Mesenchymal stem cell (in vitro differentiated cells and primary cell): ENCODE measurements around the gene MAP3K20.

Experiments
- DNase-seq: peaks from one replicate; pipeline ENCODE4 v3.0.0-alpha.2; 2013
- H2AFZ ChIP-seq: one replicate; pipeline ENCODE4 v1.6.1; 2013; ENCODE audit warnings: low read depth, mild to moderate bottlenecking, control low read depth, inconsistent platforms, low read length, moderate library complexity
- H2AK5ac ChIP-seq: 2 replicates; pipeline ENCODE4 v1.6.1; 2013; ENCODE audit warnings: low read length, moderate library complexity, mild to moderate bottlenecking, inconsistent platforms; ENCODE audit not compliant: severe bottlenecking
- H2BK120ac ChIP-seq: one replicate; pipeline ENCODE4 v1.6.1; 2013; ENCODE audit warnings: low read depth, mild to moderate bottlenecking, inconsistent platforms, low read length, moderate library complexity
- H2BK12ac ChIP-seq, 2 experiments: one replicate each; pipeline ENCODE4 v1.6.1; 2013; ENCODE audit warnings: inconsistent platforms in 2 of 2, low read length in 2 of 2, mild to moderate bottlenecking in 2 of 2, moderate library complexity in 2 of 2, control low read depth in 1 of 2
- H2BK15ac ChIP-seq: one replicate; pipeline ENCODE4 v1.6.1; 2013; ENCODE audit warnings: mild to moderate bottlenecking, low read depth, inconsistent platforms; ENCODE audit not compliant: poor library complexity, severe bottlenecking
- H2BK5ac ChIP-seq: 2 replicates; pipeline ENCODE4 v1.6.1; 2013; ENCODE audit warnings: low read depth, mild to moderate bottlenecking, low read length, control low read depth, inconsistent platforms; ENCODE audit not compliant: poor library complexity, severe bottlenecking
- H3K14ac ChIP-seq, 2 experiments: one replicate each; pipeline ENCODE4 v1.6.1; 2013; ENCODE audit warnings: inconsistent platforms in 2 of 2, low read length in 2 of 2, control low read depth in 1 of 2, mild to moderate bottlenecking in 1 of 2, moderate library complexity in 1 of 2
- H3K18ac ChIP-seq, 2 experiments: one replicate each; pipeline ENCODE4 v1.6.1; 2013; ENCODE audit warnings: inconsistent platforms in 2 of 2, low read length in 2 of 2, control low read depth in 1 of 2, low read depth in 1 of 2, mild to moderate bottlenecking in 1 of 2
- H3K23ac ChIP-seq, 2 experiments: one replicate each; pipeline ENCODE4 v1.6.1; 2013; ENCODE audit warnings: inconsistent platforms in 2 of 2, low read length in 2 of 2, mild to moderate bottlenecking in 2 of 2, moderate library complexity in 2 of 2, control low read depth in 1 of 2
- H3K27ac ChIP-seq: 2 replicates; pipeline ENCODE4 v1.5.1; 2013; ENCODE audit warnings: mild to moderate bottlenecking, moderate library complexity, low read length, control low read depth, inconsistent platforms; ENCODE audit not compliant: poor library complexity, severe bottlenecking
- H3K27me3 ChIP-seq, 2 experiments: 2 replicates each; pipeline versions ENCODE4 v1.6.1 to v1.7.0; 2013; ENCODE audit warnings: low read length in 2 of 2, mild to moderate bottlenecking in 2 of 2, moderate library complexity in 2 of 2, control low read depth in 1 of 2, inconsistent platforms in 1 of 2; ENCODE audit not compliant: control insufficient read depth in 1 of 2, insufficient read depth in 1 of 2
- H3K36me3 ChIP-seq, 2 experiments: 2 replicates each; pipeline versions ENCODE4 v1.6.1 to v1.7.0; 2013; ENCODE audit warnings: low read length in 2 of 2, control low read depth in 1 of 2, inconsistent platforms in 1 of 2, low read depth in 1 of 2, mild to moderate bottlenecking in 1 of 2; ENCODE audit not compliant: insufficient read depth in 2 of 2, control insufficient read depth in 1 of 2
- H3K4ac ChIP-seq, 2 experiments: one replicate each; pipeline ENCODE4 v1.6.1; 2013; ENCODE audit warnings: inconsistent platforms in 2 of 2, low read length in 2 of 2, mild to moderate bottlenecking in 2 of 2, moderate library complexity in 2 of 2, control low read depth in 1 of 2, low read depth in 1 of 2
- H3K4me1 ChIP-seq: 2 replicates; pipeline ENCODE4 v1.6.1; 2013; ENCODE audit warnings: low read depth, low read length, control low read depth; ENCODE audit not compliant: control insufficient read depth, insufficient read depth
- H3K4me2 ChIP-seq: 2 replicates; pipeline ENCODE4 v1.6.1; 2013; ENCODE audit warnings: low read length, mild to moderate bottlenecking, inconsistent platforms; ENCODE audit not compliant: poor library complexity, severe bottlenecking
- H3K4me3 ChIP-seq, 2 experiments: 2 replicates each; pipeline versions ENCODE4 v1.5.1 to v1.7.0; 2013; ENCODE audit warnings: low read length in 2 of 2, mild to moderate bottlenecking in 2 of 2, control low read depth in 1 of 2, low read depth in 1 of 2; ENCODE audit not compliant: insufficient read depth in 1 of 2
- H3K79me1 ChIP-seq: replicated peaks from 2 replicates; pipeline ENCODE4 v1.6.1; 2013; ENCODE audit warnings: mild to moderate bottlenecking, control low read depth, low read length, inconsistent platforms; ENCODE audit not compliant: poor library complexity, severe bottlenecking
- H3K9ac ChIP-seq: 2 replicates; pipeline ENCODE4 v1.7.0; 2013; ENCODE audit warnings: mild to moderate bottlenecking, low read length, moderate library complexity
- H3K9me3 ChIP-seq: 2 replicates; pipeline ENCODE4 v1.7.0; 2013; ENCODE audit warnings: mild to moderate bottlenecking, low read length; ENCODE audit not compliant: control insufficient read depth
- H4K8ac ChIP-seq: one replicate; pipeline ENCODE4 v1.6.1; 2013; ENCODE audit warnings: inconsistent platforms, mild to moderate bottlenecking, low read length, moderate library complexity
- H4K91ac ChIP-seq: one replicate; pipeline ENCODE4 v1.6.1; 2013; ENCODE audit warnings: mild to moderate bottlenecking, low read length, inconsistent platforms
- WGBS: methylation state at CpG from one replicate; pipeline ENCODE4 v1.1.7; 2013; ENCODE audit warnings: mixed read lengths; 5-methylcytosine and 5-hydroxymethylcytosine counted together

MAP3K20 gene

DNA sequence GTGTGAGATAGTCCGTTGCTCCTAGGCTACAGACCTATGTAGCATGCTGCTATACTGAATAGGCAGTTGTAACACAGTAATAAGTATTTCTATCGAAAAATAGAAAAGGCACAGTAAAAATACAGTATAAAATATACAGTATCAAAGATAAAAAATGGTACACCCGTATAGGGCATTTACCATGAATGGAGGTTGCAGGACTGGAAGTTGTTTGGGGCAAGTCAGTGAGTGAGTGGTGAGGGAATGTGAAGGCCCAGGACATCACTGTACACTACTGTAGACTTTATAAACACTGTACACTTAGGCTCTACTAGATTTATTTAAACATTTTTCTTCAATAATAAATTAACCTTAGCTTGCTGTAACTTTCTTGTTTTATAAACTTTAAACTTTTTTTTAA is 3.5 kb downstream of the MAP3K20 start:
- Histone ChIP-seq H3K27ac (peak overlapping the region; percentile 16), H3K36me3 (peaks cover 4% of the 10 kb centered on the region in 2 experiments), H2AFZ (no peak overlapping the region), H3K79me1 (peaks cover 13% of the 10 kb centered on the region), H2BK12ac (peak overlapping the region in 1 of 2 experiments; percentile 45), H2BK120ac (no peak overlapping the region), H3K4me1 (no peaks in the 10 kb centered on the region), H3K23ac (no peak overlapping the region), H3K4me2 (no peak overlapping the region), H2BK5ac (no peak overlapping the region), H3K9me3 (no peaks in the 10 kb centered on the region), H3K18ac (peak overlapping the region in 1 of 2 experiments; percentile 79), H3K27me3 (no peaks in the 10 kb centered on the region), H4K8ac (no peak overlapping the region), H3K4me3 (no peak overlapping the region), H2AK5ac (no peak overlapping the region), H3K4ac (no peak overlapping the region), H3K14ac (no peak overlapping the region), H4K91ac (no peak overlapping the region), H3K9ac (peak overlapping the region; percentile 98), H2BK15ac (no peak overlapping the region)
- no CpG with 5 or more reads among the region's 3 CpGs for WGBS
- DNase-seq, result peak; percentile 37

- 53% methylated on average over 4 of the region's 6 CpGs for WGBS
- Histone ChIP-seq H2BK12ac (no peak overlapping the region), H3K9me3 (no peaks in the 10 kb centered on the region), H3K4me3 (no peak overlapping the region), H3K4me1 (no peaks in the 10 kb centered on the region), H2BK15ac (no peak overlapping the region), H4K8ac (peak overlapping the region; percentile 47), H3K18ac (peak overlapping the region; percentile 3 to 75), H3K14ac (no peak overlapping the region), H3K27me3 (no peaks in the 10 kb centered on the region), H3K9ac (no peak overlapping the region), H3K36me3 (peaks cover 4% of the 10 kb centered on the region in 2 experiments), H3K79me1 (peaks cover 11% of the 10 kb centered on the region), H2AFZ (no peak overlapping the region), H2AK5ac (no peak overlapping the region), H4K91ac (no peak overlapping the region), H3K23ac (no peak overlapping the region), H2BK120ac (no peak overlapping the region), H3K4me2 (peak overlapping the region; percentile 1), H2BK5ac (no peak overlapping the region), H3K4ac (no peak overlapping the region), H3K27ac (peak overlapping the region; percentile 83)
- peak; percentile 91 for DNase-seq
These were observed 4.6 kb downstream of the MAP3K20 start for GRCh38 chr2:173079973-173080860.

DNA sequence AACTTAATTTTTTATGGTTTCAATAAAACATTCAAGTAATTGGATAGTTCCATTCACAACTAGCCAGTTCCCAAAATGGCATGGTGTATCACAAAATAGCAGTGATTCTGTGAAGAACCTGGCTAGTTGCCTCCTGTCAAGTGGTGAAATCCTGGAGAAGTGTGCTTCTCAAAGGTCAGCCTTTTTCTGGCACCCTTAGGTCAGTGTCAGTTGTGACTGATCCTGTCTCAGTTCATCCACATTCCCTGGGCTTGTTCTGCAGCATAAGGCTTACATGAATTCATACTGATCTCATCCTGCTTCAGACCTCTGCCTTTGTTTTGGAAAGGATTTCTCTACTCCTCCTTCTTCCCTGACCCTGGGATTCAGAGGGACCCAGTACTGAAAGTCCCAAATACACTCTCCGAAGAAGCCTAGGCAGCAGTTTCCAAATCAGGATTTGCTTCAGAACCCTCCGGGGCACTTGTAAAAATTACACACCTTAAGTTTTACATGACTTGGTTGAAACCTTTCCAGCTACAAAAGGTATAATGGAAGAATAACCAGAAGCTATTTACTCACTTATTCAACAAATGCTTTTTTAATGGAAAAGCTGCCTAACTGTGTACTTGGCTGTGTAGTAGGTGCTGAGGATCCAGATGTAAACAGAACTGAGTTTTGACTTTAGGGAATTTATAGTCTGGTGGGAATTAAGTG is 11.0 kb downstream of the MAP3K20 start:
- no peak overlapping the region for H3K4ac ChIP-seq
- H2BK5ac ChIP-seq, result no peak overlapping the region
- WGBS, result 100% methylated on average over 1 of the region's 2 CpGs
- DNase-seq, result peak; percentile 49
- H3K9ac ChIP-seq, result peak overlapping the region; percentile 76
- peak overlapping the region in 1 of 2 experiments; percentile 43 for H3K4me3 ChIP-seq
- no peak overlapping the region for H2AFZ ChIP-seq
- no peaks in the 10 kb centered on the region for H3K9me3 ChIP-seq
- peak overlapping the region; percentile 71 for H3K27ac ChIP-seq
- H3K27me3 ChIP-seq, result no peaks in the 10 kb centered on the region
- H3K79me1 ChIP-seq, result peaks cover 13% of the 10 kb centered on the region
- H3K14ac ChIP-seq, result peak overlapping the region in 1 of 2 experiments; percentile 7
- peak overlapping the region in 1 of 2 experiments; percentile 15 for H2BK12ac ChIP-seq
- no peak overlapping the region for H2BK120ac ChIP-seq
- H4K8ac ChIP-seq, result no peak overlapping the region
- H2BK15ac ChIP-seq, result no peak overlapping the region
- peak overlapping the region; percentile 40 for H2AK5ac ChIP-seq
- peak overlapping the region in 1 of 2 experiments; percentile 66 for H3K18ac ChIP-seq
- peaks cover 4 to 6% of the 10 kb centered on the region in 2 experiments for H3K36me3 ChIP-seq
- no peak overlapping the region for H3K23ac ChIP-seq
- no peak overlapping the region for H4K91ac ChIP-seq
- peaks cover 3% of the 10 kb centered on the region for H3K4me1 ChIP-seq
- no peak overlapping the region for H3K4me2 ChIP-seq

- H2BK15ac ChIP-seq, result no peak overlapping the region
- no peak overlapping the region for H2BK12ac ChIP-seq
- peak overlapping the region; percentile 76 for H3K9ac ChIP-seq
- no peak overlapping the region for H2BK5ac ChIP-seq
- no peak overlapping the region for H3K14ac ChIP-seq
- H3K18ac ChIP-seq, result peak overlapping the region in 1 of 2 experiments; percentile 40
- peak overlapping the region; percentile 71 for H3K27ac ChIP-seq
- no peak overlapping the region for H4K8ac ChIP-seq
- H3K4me1 ChIP-seq, result peaks cover 3% of the 10 kb centered on the region
- H3K4me2 ChIP-seq, result no peak overlapping the region
- no peak overlapping the region for H2AFZ ChIP-seq
- peaks cover 4 to 8% of the 10 kb centered on the region in 2 experiments for H3K36me3 ChIP-seq
- H3K27me3 ChIP-seq, result no peaks in the 10 kb centered on the region
- 0% methylated on average over 1 of the region's 1 CpG for WGBS
- H2AK5ac ChIP-seq, result no peak overlapping the region
- H3K23ac ChIP-seq, result no peak overlapping the region
- no peak overlapping the region for H2BK120ac ChIP-seq
- peaks cover 14% of the 10 kb centered on the region for H3K79me1 ChIP-seq
- H3K4me3 ChIP-seq, result no peak overlapping the region
- DNase-seq, result peak; percentile 74
- H3K9me3 ChIP-seq, result no peaks in the 10 kb centered on the region
- no peak overlapping the region for H3K4ac ChIP-seq
- H4K91ac ChIP-seq, result no peak overlapping the region
These were observed 11.6 kb downstream of the MAP3K20 start for GRCh38 chr2:173087214-173087581.
